NK-92 (cell line): ENCODE data around the gene CBR4.

Experiments
- DNase-seq: peaks from one replicate; lab custom pipeline; 2025; ENCODE audit not compliant: unreplicated experiment; lab: John Stamatoyannopoulos, UW

CBR4 gene

GRCh38 chr4:169010125-169011023, at the start of gene CBR4:
TSS of gene CBR4 (minus strand) at chr4:169010255. CDS start at chr4:169010089, 166 bp downstream.
- DNase-seq, result peak; percentile 80

- DNase-seq, result no peak
Observed at GRCh38 chr4:169059306-169060211, 49.5 kb upstream of the CBR4 start.

DNA sequence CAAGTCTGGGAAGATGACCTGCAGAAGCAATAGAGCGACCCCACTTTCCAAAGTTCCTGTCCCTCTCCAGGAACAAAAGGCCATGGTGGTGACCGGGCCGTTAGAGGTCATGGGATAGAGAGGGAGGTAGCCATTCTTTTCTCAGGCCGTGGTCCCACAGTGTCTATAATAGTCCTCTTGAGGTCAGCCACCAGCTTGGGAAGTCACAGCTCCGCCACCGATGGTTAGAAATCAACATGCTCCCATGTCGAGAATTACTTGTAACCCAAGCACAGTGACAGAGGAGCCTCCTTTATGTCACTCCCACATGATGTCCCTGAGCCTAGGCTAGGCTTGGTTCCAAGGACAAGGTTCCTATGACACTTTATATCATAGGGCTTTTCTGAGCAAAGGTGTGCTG, 48.3 kb upstream of the CBR4 start:
- no peak for DNase-seq

GRCh38 chr4:169054879-169055278, 44.8 kb upstream of the CBR4 start:
- no peak for DNase-seq

GRCh38 chr4:169052594-169052945, 42.5 kb upstream of the CBR4 start:
- no peak for DNase-seq

GRCh38 chr4:169051761-169052593, 41.9 kb upstream of the CBR4 start:
- no peak for DNase-seq

GRCh38 chr4:169050881-169051760, 41.1 kb upstream of the CBR4 start:
- DNase-seq, result no peak

- no peak for DNase-seq
Observed at GRCh38 chr4:169050284-169050683, 40.2 kb upstream of the CBR4 start.

DNA sequence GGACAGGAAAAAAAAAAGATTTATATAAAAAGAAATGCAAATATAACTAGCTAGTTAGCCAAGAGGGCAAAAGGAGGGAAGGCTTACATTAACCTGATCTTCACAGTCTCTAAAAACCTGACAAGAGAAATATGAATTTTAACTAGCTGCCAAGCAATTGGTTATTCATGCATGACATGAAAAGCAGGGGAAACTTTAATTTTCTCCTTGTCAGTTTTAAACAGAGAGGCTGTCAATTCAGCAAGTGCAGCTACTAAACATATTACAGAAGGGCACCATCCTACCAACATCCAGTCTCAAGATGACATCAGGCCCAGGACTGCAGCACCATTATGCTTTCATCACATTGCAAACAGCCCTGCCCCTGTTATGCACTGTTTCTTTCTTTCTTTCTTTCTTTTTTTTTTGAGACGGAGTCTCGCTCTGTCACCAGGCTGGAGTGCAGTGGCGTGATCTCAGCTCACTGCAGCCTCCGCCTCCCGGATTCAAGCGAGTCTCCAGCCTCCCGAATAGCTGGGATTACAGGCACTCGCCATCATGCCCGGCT, 38.9 kb upstream of the CBR4 start:
- no peak for DNase-seq

- no peak for DNase-seq
Observed at GRCh38 chr4:169047956-169048355, 37.9 kb upstream of the CBR4 start.

- DNase-seq, result no peak
Observed at GRCh38 chr4:169045862-169046584, 36.0 kb upstream of the CBR4 start.

DNA sequence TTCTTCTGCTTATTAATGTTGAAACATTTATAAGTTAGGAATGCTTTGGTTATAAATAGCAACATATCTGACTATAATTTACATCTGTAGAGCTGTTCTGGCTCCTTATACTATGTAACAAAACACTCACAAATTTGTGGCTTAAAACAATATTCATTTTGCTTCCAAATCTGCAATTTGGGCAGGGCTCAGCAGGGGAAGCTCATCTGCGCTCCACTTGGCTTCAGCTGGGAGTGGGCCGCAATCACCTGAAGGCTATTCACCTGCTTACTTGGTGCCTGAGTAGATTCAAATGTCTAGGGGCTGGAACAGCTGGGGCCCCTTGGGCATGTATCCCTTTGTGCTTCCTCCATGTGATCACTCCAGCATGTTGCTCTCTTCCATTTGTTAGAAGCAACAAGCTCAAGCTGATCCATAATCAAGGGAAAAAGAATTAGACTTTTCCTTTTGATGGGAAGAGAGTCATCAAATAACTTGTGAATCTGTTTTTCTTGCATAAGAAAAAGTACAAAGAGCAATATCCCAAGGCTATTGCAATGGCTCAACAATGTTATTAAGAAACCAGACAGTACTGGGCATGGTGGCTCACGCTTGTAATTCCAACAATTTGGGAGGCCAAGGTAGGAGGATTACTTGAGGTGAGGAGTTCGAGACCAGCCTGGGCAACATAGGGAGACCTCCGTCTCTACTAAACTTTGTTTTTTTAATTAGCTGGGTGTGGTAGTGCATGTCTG, 34.8 kb upstream of the CBR4 start:
- DNase-seq, result no peak

- no peak for DNase-seq
Observed at GRCh38 chr4:169042608-169043007, 32.6 kb upstream of the CBR4 start.

GRCh38 chr4:169040559-169041261, 30.7 kb upstream of the CBR4 start:
- DNase-seq, result no peak

GRCh38 chr4:169039251-169039954, 29.3 kb upstream of the CBR4 start:
- no peak for DNase-seq

DNA sequence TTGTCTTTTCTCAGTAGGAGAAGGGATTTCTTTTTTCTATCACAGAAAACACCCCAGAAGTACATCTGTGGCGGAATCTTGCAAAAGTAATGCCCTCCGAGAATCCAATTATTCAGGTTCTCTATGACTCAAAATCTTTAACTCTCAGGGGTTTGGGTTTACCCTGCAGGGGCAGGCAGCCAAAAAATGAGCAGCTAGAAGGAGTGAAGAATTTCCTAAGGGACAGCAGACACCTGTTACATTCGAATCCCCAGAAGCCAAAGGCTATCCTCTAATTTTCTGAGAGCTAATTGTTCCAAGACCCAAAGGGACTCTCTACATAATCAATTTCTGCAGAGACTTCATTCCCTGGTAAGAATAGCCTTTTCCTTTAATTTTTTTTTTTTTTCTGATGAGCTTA, 27.5 kb upstream of the CBR4 start:
- no peak for DNase-seq
